Adrenal gland (tissue), 12 donors: ENCODE measurements around the gene LSM4. TPM values are rescaled to one million over a fixed set of nuclear protein-coding genes. Genes with fewer than 3 reads are reported as not detected.
A peak's percentile ranks its signal among the peaks of the same experiment; 100 is the strongest.

Source experiments
- DNase-seq, 7 donors: peaks; one replicate each; pipeline ENCODE4 v3.0.0-alpha.2; 2019 to 2020
- H3K27ac ChIP-seq, 5 donors: fragments of 200-600 bp; sonication (generic) in 4 of 5; 1 replicate in 3 of 5; 2 replicates in 2 of 5; pipeline versions ENCODE4 v1.5.1 to v1.8.0; 2016 to 2020; ENCODE audit warnings: mild to moderate bottlenecking in 1 of 5
- H3K27me3 ChIP-seq: fragments of 200-600 bp; 2 replicates; pipeline ENCODE4 v1.8.0; 2021
- H3K36me3 ChIP-seq, 2 donors: fragments of 200-600 bp; replicated peaks in 1 of 2; 1 replicate in 1 of 2; 2 replicates in 1 of 2; pipeline versions ENCODE4 v1.5.1 to v1.8.0; 2018 to 2022
- H3K4me1 ChIP-seq, 2 donors: fragments of 200-600 bp; replicated peaks in 1 of 2; 1 replicate in 1 of 2; 2 replicates in 1 of 2; pipeline versions ENCODE4 v1.5.1 to v1.8.0; 2018 to 2021
- H3K4me3 ChIP-seq, 4 donors: fragments of 200-600 bp; sonication (generic) in 3 of 4; one replicate each; pipeline ENCODE4 v1.5.1; 2016 to 2018
- H3K9me3 ChIP-seq, 3 donors: fragments of 200-600 bp; sonication (generic) in 1 of 3; replicated peaks in 1 of 3; 1 replicate in 2 of 3; 2 replicates in 1 of 3; pipeline versions ENCODE4 v1.5.1 to v1.8.0; 2016 to 2021
- POLR2A ChIP-seq, 2 donors: fragments of 450-650 bp; IDR thresholded peaks; one replicate each; pipeline ENCODE4 v1.6.1; 2017; ENCODE audit warnings: antibody characterized with exemption in 2 of 2, mild to moderate bottlenecking in 2 of 2, moderate library complexity in 1 of 2
- WGBS, 4 donors: extraction: QIAGEN DNeasy Blood & Tissue Kit in 2 of 4; methylation state at CpG; one replicate each; pipeline versions ENCODE4 v1.1.5 to v1.1.7; 2013 to 2017; 5-methylcytosine and 5-hydroxymethylcytosine counted together
- intact Hi-C, 2 donors: fragments of 100-400 bp; cut with DNase I; formaldehyde crosslinking; loops; one replicate each; pipeline versions ENCODE4 v1.14.1 to v1.15.0; 2022 to 2023
- polyA plus RNA-seq, 3 donors: library from polyadenylated mRNA; stranded (reverse); fragments of 200-250 nt in 2 of 3; fragments of 350-450 nt in 1 of 3; fragmentation: Illumina TruSeq in 1 of 3; extraction: RNeasy Lipid Tissue Mini Kit (QIAGEN cat#74804) in 1 of 3; gene quantifications; one replicate each; pipeline ENCODE4 v1.2.3, GENCODE V29; 2013 to 2014
- total RNA-seq, 9 donors: library from RNA; depleted of rRNA in 4 of 9; stranded (reverse); fragments of >200 nt in 4 of 9; fragments of 120-200 nt in 1 of 9; fragmentation: NEBNext Ultra II Directional in 1 of 9; extraction: Animal tissue kit (Norgen Biotek cat#: 25700) in 1 of 9; gene quantifications; one replicate each; pipeline versions ENCODE4 v1.1.0 to v1.2.4, GENCODE V29; 2013 to 2023
- TF ChIP-seq, protein P1 (sequence below), 6 experiments: fragments of 450-650 bp in 4 of 6; fragments of 200-600 bp in 2 of 6; sonication (generic) in 1 of 6; IDR thresholded peaks; 1 replicate in 5 of 6; 2 replicates in 1 of 6; pipeline versions ENCODE4 v1.5.1 to v1.8.0; 2016 to 2021; ENCODE audit warnings: antibody characterized with exemption in 6 of 6, mild to moderate bottlenecking in 2 of 6, moderate library complexity in 1 of 6
- donor health status: healthy with polysubstance abuse.
- donor health status: Bipolar disorder and iron deficiency.
- donor health status: DM: yes; HTN: yes; CAD: no.
- donor health status: DM: no; HTN: no; CAD: no.
- donor health status: DM: no; HTN: no; CAD: no.
- donor health status: DM: yes; HTN: yes; CAD: no.

LSM4 gene
- total and polyA plus RNA-seq, 12 donors: 105 to 290 (median 161) TPM

DNA sequence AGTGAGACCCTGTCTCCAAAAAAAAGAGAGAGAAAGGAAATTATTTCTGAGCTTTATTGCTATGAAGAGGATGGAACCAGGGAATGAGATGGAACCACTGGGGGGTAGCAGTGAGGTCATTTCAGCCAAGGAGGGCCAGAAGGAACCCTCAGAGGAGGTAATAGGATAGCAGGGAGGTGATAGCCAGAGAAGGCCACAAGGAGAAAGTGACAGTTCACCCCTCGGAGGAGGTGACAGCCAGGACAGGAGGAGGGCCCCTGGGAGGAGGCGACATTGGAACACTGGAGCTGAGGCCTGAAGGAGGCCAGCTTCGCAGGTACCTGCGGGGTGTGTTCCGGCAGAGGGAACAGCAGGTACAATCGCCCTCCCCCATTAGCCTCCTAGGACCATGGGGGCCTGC lies 16.8 kb upstream of the LSM4 start:
- intact Hi-C loops: no loop called here
- WGBS, 4 donors: 29 to 58% (median 52%) methylated on average over 4 to 6 of the region's 6 CpGs
- Histone ChIP-seq H3K27ac (peak overlapping the region in 3 of 5 donors; percentile 88 to 97 (median 93)), H3K36me3 (peaks cover 0 to 9% of the 10 kb centered on the region in 2 donors), H3K4me3 (peak overlapping the region in 1 of 4 donors; percentile 99), H3K27me3 (no peaks in the 10 kb centered on the region), H3K9me3 (no peaks in the 10 kb centered on the region), H3K4me1 (peaks cover 9 to 33% of the 10 kb centered on the region in 2 donors)
- TF ChIP-seq, protein P1, sequence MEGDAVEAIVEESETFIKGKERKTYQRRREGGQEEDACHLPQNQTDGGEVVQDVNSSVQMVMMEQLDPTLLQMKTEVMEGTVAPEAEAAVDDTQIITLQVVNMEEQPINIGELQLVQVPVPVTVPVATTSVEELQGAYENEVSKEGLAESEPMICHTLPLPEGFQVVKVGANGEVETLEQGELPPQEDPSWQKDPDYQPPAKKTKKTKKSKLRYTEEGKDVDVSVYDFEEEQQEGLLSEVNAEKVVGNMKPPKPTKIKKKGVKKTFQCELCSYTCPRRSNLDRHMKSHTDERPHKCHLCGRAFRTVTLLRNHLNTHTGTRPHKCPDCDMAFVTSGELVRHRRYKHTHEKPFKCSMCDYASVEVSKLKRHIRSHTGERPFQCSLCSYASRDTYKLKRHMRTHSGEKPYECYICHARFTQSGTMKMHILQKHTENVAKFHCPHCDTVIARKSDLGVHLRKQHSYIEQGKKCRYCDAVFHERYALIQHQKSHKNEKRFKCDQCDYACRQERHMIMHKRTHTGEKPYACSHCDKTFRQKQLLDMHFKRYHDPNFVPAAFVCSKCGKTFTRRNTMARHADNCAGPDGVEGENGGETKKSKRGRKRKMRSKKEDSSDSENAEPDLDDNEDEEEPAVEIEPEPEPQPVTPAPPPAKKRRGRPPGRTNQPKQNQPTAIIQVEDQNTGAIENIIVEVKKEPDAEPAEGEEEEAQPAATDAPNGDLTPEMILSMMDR (IDR thresholded peaks at IDR 0.05): peak in 3 of 6 experiments; percentile 12 to 25 (median 15)
- TF ChIP-seq POLR2A (IDR thresholded peaks at IDR 0.05): no peak
- DNase-seq: no peak

DNA sequence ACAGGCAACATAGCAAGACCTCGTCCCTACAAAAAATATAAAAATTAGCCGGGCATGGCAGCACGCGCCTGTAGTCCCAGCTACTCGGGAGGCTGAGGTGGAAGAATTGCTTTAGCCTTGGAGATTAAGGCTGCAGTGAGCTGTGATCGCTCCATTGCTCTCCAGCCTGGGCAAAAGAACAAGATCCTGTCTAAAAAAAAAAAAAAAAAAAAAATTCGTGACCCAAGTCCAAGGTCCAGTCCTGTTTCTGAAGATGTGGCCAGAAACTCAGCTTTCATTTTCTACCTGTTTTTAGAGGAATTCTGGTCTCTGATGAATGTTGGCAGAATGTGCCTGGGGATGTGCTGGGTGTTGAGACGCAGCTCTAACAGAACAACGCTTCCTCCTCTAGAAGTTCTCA lies 15.7 kb upstream of the LSM4 start:
- TF ChIP-seq, protein P1 (IDR thresholded peaks at IDR 0.05): no peak
- peak in 1 of 2 donors; percentile 9 for TF ChIP-seq POLR2A (IDR thresholded peaks at IDR 0.05)
- 28 to 54% (median 36%) methylated on average over 5 to 9 of the region's 9 CpGs for WGBS, 4 donors

DNA sequence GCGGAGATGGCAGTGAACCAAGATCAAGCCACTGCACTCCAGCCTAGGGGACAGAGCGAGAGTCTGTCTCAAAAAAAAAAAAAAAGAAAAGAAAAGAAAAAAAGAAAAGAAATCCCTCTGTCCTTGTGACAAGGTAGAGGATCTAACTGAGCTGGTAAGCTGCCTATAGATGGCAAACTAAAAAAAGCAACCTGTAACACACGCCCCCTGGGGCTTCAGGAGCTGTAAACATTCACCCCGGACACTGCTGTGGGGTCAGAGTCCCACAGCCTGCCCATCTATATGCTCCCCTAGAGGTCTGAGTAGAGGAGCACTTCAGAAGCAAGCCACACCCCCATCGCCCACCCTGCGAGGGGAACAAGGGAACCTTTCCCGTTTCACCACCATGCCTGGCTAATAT lies 13.2 kb upstream of the LSM4 start:
- no peaks in the 10 kb centered on the region for H3K27me3 ChIP-seq
- no peak overlapping the region for H3K27ac ChIP-seq
- no peaks in the 10 kb centered on the region for H3K9me3 ChIP-seq
- WGBS, 4 donors: 60 to 74% (median 73%) methylated on average over 7 of the region's 7 CpGs
- intact Hi-C loops: no loop called here
- DNase-seq: no peak
- H3K4me3 ChIP-seq: no peak overlapping the region
- H3K36me3 ChIP-seq: no peaks in the 10 kb centered on the region
- H3K4me1 ChIP-seq: peaks cover 2 to 17% of the 10 kb centered on the region in 2 donors
- TF ChIP-seq, protein P1 (IDR thresholded peaks at IDR 0.05): no peak
- no peak for TF ChIP-seq POLR2A (IDR thresholded peaks at IDR 0.05)

More for the DNA sequence above, 15.7 kb upstream of the LSM4 start:
- H3K4me3 ChIP-seq: no peak overlapping the region
- H3K27ac ChIP-seq: peak overlapping the region; percentile 14 to 75 (median 60)
- peaks cover 0 to 6% of the 10 kb centered on the region in 2 donors for H3K36me3 ChIP-seq
- peak in 4 of 7 donors; percentile 48 to 71 (median 60) for DNase-seq
- no peaks in the 10 kb centered on the region for H3K27me3 ChIP-seq
- H3K9me3 ChIP-seq: no peaks in the 10 kb centered on the region
- H3K4me1 ChIP-seq: peaks cover 9 to 31% of the 10 kb centered on the region in 2 donors
- intact Hi-C loops: no loop called here

GRCh38 chr19:18333680-18334079 lies 10.8 kb upstream of the LSM4 start:
- H3K27ac ChIP-seq: no peak overlapping the region
- TF ChIP-seq, protein P1 (IDR thresholded peaks at IDR 0.05): no peak
- no peak for TF ChIP-seq POLR2A (IDR thresholded peaks at IDR 0.05)
- WGBS, 4 donors: 83 to 93% (median 87%) methylated on average over 6 of the region's 6 CpGs
- intact Hi-C loops: no loop called here
- H3K4me1 ChIP-seq: peaks cover 7 to 15% of the 10 kb centered on the region in 2 donors
- no peaks in the 10 kb centered on the region for H3K9me3 ChIP-seq
- no peak for DNase-seq
- H3K36me3 ChIP-seq: no peaks in the 10 kb centered on the region
- H3K4me3 ChIP-seq: no peak overlapping the region
- H3K27me3 ChIP-seq: no peaks in the 10 kb centered on the region
